Activated CD4-positive, alpha-beta memory T cell treated with anti-CD3 and anti-CD28 coated beads, Interleukin-2, amount 10 ng/mL, durations not matched to agents 7 days and 5 days (primary cell): ENCODE measurements around the gene OGDH. TPM values are rescaled to one million over a fixed set of nuclear protein-coding genes. Genes with fewer than 3 reads are reported as not detected.

Experiments used
- total RNA-seq, 2 experiments: library from RNA; stranded (reverse); gene quantifications; one replicate each; pipeline ENCODE4 v1.2.3, GENCODE V29; 2021

OGDH gene
- total RNA-seq, 2 experiments from 2014 or later: 164 to 166 TPM

Other genes with a start within 250 kb of the OGDH start
- 10 to 100 TPM; 91.0 to 97.5 TPM for gene NUDCD3, start 116.0 kb upstream of the OGDH start, total RNA-seq
- gene NPC1L1, start 65.3 kb upstream of the OGDH start, total RNA-seq: not detected
- gene DDX56, start 32.7 kb upstream of the OGDH start, total RNA-seq: 10 to 100 TPM; 59.0 to 59.6 TPM
- gene TMED4, start 24.4 kb upstream of the OGDH start, total RNA-seq: 10 to 100 TPM; 76.0 to 81.8 TPM
- gene ZMIZ2, start 142.2 kb downstream of the OGDH start, total RNA-seq: 10 to 100 TPM; 85.2 to 91.4 TPM
- 1,000 to 10,000 TPM; 2,032 to 2,102 TPM for gene PPIA, start 190.1 kb downstream of the OGDH start, total RNA-seq
- gene H2AZ2, start 241.5 kb downstream of the OGDH start, total RNA-seq: 100 to 1,000 TPM; 322 to 330 TPM